ENCODE results near the gene ZMYND19. TPM values are rescaled to one million over a fixed set of nuclear protein-coding genes. Genes with fewer than 3 reads are reported as not detected.

ZMYND19 gene
- total RNA-seq, 4 donors from 2014 or later: 6.8 to 12.2 (median 10.7) TPM

GRCh38 chr9:137618105-137619067 is 28.1 kb upstream of the ZMYND19 start, which contains the start of gene EHMT1:
Gene EHMT1 (plus strand): TSS chr9:137619005. CDS start chr9:137619029, 24 bp downstream.
- TF ChIP-seq, protein P1, sequence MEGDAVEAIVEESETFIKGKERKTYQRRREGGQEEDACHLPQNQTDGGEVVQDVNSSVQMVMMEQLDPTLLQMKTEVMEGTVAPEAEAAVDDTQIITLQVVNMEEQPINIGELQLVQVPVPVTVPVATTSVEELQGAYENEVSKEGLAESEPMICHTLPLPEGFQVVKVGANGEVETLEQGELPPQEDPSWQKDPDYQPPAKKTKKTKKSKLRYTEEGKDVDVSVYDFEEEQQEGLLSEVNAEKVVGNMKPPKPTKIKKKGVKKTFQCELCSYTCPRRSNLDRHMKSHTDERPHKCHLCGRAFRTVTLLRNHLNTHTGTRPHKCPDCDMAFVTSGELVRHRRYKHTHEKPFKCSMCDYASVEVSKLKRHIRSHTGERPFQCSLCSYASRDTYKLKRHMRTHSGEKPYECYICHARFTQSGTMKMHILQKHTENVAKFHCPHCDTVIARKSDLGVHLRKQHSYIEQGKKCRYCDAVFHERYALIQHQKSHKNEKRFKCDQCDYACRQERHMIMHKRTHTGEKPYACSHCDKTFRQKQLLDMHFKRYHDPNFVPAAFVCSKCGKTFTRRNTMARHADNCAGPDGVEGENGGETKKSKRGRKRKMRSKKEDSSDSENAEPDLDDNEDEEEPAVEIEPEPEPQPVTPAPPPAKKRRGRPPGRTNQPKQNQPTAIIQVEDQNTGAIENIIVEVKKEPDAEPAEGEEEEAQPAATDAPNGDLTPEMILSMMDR (IDR thresholded peaks at IDR 0.05; ENCODE audit: low read depth): no peak

DNA sequence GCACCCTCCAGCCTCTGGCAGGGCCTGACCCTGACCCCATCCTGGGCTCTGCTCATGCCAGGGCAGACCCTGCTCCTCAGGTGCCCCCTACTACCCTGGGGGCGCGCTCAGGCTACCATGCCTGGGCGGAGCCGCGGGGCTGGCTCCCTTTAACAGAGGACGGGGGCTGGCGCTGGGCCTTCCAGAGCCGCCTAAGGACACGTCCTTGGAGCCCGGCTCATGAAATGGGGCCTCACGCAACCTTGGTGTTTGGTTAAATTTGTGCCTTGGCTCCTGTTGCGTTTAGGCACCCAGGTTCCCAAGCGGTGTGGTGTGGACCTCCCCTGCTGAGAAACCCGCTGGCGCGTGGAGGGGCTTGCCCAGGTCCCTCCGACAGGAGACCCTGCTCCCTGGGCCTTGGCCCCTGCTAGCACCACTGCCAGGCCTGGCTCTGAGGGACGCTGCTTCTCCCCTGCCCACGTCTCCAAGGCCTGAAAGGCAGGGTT is 25.1 kb upstream of the ZMYND19 start:
- TF ChIP-seq, protein P1 (IDR thresholded peaks at IDR 0.05; ENCODE audit: low read depth): no peak

DNA sequence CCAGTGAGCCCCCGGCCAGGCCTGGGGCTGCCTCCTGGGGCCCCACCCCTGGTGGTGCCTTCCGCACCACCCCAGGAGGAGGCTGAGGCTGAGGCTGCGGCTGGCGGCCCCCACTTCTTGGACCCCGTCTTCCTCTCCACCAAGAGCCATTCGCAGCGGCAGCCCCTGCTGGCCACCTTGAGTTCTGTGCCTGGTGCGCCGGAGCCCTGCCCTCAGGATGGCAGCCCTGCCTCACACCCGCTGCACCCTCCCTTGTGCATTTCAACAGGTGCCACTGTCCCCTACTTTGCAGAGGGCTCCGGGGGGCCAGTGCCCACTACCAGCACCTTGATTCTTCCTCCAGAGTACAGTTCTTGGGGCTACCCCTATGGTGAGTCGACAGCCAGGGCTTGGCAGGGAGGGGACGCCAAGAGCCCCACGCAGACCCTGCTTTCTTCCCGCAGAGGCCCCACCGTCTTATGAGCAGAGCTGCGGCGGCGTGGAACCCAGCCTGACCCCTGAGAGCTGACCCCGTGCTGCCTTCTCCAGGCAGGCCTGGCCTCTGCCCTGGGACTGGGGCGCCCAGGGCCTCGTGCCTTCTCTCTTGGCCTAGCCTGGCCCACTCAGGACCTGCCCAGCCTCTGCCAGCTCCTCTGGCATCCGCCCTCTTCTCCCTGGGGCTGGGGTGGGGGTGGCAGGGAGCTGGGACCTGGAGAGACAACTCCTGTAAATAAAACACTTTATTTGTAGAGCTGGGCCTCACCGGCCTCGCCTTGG is 24.5 kb upstream of the ZMYND19 start:
- TF ChIP-seq, protein P1 (IDR thresholded peaks at IDR 0.05; ENCODE audit: low read depth): no peak

DNA sequence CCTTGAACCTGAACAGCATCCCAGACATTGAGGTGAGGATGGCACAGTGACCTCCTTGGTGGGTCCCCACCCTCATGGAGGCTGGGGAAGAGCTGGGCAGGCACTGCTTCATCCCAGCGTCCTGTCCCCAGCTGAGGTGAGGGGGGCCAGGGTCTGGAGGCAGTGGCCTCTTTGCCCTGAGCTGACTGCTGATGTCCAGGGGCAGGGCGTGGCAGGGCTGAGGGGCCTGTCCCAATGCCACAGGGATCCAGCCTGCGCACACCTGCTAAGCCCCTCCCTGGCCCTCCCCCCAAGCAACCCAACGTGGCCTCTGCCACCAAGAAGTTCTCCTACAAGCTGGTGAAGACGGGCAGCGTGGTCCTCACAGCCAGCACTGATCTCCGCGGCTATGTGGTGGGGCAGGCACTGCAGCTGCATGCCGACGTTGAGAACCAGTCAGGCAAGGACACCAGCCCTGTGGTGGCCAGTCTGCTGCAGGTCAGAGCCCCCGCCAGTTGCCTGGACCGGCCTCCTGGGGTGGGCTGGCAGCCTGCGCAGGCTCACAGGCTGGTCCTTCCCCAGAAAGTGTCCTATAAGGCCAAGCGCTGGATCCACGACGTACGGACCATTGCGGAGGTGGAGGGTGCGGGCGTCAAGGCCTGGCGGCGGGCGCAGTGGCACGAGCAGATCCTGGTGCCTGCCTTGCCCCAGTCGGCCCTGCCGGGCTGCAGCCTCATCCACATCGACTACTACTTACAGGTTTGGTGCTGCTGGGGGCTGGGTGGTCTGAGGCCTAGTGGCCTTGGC is 23.6 kb upstream of the ZMYND19 start:
- TF ChIP-seq, protein P1 (IDR thresholded peaks at IDR 0.05; ENCODE audit: low read depth): no peak

DNA sequence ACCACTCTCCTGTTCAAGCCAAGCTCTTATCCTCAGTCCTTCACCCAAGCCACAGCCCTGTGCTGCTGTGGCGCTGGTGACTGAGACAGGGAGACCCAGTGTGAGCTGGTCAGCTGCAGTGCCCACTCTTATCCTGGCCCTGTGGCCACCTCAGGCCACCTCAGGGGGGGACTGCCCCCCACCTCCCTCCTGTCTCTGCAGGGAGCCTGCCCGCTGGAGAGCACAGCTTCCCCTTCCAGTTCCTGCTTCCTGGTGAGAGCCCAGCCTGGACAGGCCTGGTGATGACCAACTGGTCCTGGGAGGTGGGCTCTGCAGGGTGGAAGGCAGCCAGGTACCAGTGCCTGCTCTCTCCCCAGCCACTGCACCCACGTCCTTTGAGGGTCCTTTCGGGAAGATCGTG is 22.9 kb upstream of the ZMYND19 start:
- TF ChIP-seq, protein P1 (IDR thresholded peaks at IDR 0.05; ENCODE audit: low read depth): no peak

- TF ChIP-seq, protein P1 (IDR thresholded peaks at IDR 0.05; ENCODE audit: low read depth): no peak
These were observed 22.4 kb upstream of the ZMYND19 start for GRCh38 chr9:137612741-137613142.
